Tibial nerve (tissue), 4 donors: ENCODE results near the gene HRH3.

Source experiments
- EP300 ChIP-seq, 2 donors: sonication (generic); formaldehyde crosslinking; IDR thresholded peaks; one replicate each; pipeline ENCODE4 v1.6.1; 2017; ENCODE audit warnings: antibody characterized with exemption in 2 of 2, mild to moderate bottlenecking in 1 of 2
- POLR2A ChIP-seq, 2 donors: fragments of 450-650 bp; IDR thresholded peaks; one replicate each; pipeline ENCODE4 v1.6.1; 2017; ENCODE audit warnings: antibody characterized with exemption in 2 of 2, mild to moderate bottlenecking in 2 of 2, moderate library complexity in 2 of 2
- TF ChIP-seq, protein P1 (sequence below), 5 experiments: fragments of 200-600 bp in 3 of 5; fragments of 450-650 bp in 2 of 5; sonication (generic) in 3 of 5; IDR thresholded peaks; one replicate each; pipeline ENCODE4 v1.5.1; 2016 to 2019; ENCODE audit warnings: antibody characterized with exemption in 5 of 5, mild to moderate bottlenecking in 3 of 5, moderate library complexity in 2 of 5

DNA sequence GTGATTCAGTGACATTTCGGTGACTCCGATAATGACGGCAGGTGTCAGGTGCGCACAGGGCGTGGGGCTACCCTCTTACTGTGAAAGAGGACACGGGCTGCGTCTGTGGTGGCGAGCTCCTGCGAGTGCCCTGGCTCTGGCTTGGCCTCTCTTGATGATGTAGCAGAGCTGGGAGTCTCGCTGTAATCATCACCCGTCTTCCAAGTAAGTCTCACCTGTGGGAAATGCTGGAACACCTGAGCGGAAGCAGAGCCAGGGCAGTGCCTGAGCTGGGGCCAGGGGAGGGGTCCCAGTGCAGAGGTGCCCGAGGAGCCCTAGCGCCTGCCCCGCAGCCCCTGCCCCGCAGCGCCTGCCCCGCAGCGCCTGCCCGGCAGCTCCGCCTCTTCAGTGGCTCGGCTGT lies 23.0 kb upstream of the HRH3 start:
- no peak for TF ChIP-seq POLR2A (IDR thresholded peaks at IDR 0.05)
- TF ChIP-seq, protein P1, sequence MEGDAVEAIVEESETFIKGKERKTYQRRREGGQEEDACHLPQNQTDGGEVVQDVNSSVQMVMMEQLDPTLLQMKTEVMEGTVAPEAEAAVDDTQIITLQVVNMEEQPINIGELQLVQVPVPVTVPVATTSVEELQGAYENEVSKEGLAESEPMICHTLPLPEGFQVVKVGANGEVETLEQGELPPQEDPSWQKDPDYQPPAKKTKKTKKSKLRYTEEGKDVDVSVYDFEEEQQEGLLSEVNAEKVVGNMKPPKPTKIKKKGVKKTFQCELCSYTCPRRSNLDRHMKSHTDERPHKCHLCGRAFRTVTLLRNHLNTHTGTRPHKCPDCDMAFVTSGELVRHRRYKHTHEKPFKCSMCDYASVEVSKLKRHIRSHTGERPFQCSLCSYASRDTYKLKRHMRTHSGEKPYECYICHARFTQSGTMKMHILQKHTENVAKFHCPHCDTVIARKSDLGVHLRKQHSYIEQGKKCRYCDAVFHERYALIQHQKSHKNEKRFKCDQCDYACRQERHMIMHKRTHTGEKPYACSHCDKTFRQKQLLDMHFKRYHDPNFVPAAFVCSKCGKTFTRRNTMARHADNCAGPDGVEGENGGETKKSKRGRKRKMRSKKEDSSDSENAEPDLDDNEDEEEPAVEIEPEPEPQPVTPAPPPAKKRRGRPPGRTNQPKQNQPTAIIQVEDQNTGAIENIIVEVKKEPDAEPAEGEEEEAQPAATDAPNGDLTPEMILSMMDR (IDR thresholded peaks at IDR 0.05), result no peak
- no peak for TF ChIP-seq EP300 (IDR thresholded peaks at IDR 0.05)
